K562 (cell line): ENCODE data around the gene VSTM1. TPM values are rescaled to one million over a fixed set of nuclear protein-coding genes. Genes with fewer than 3 reads are reported as not detected.
A peak's percentile ranks its signal among the peaks of the same experiment; 100 is the strongest.

ENCODE experiments used
- ARID2 ChIP-seq: fragments of 450-650 bp; IDR thresholded peaks from 2 replicates; pipeline ENCODE4 v1.6.1; 2017; ENCODE audit warnings: antibody characterized with exemption, mild to moderate bottlenecking
- ASH1L ChIP-seq: fragments of 450-650 bp; IDR thresholded peaks from 2 replicates; pipeline ENCODE4 v1.6.1; 2018; ENCODE audit warnings: borderline replicate concordance, mild to moderate bottlenecking, low read depth; ENCODE audit not compliant: partially characterized antibody
- KAT8 ChIP-seq: fragments of 450-650 bp; IDR thresholded peaks from 2 replicates; pipeline ENCODE4 v1.6.1; 2016; ENCODE audit warnings: low read depth, mild to moderate bottlenecking
- LCOR ChIP-seq: sonication (generic); formaldehyde crosslinking; IDR thresholded peaks from 2 replicates; pipeline ENCODE4 v1.8.0; 2022; ENCODE audit warnings: mild to moderate bottlenecking, missing genetic modification reagents
- PKNOX1 ChIP-seq: fragments of 450-650 bp; IDR thresholded peaks from 2 replicates; pipeline ENCODE4 v1.6.1; 2016
- PTRF ChIP-seq: fragments of 450-650 bp; IDR thresholded peaks from 2 replicates; pipeline ENCODE4 v1.6.1; 2016; ENCODE audit warnings: mild to moderate bottlenecking, missing genetic modification characterization, missing compliant biosample characterization
- PYGO2 ChIP-seq: fragments of 450-650 bp; IDR thresholded peaks from 2 replicates; pipeline ENCODE4 v1.6.1; 2016; ENCODE audit warnings: mild to moderate bottlenecking, missing genetic modification characterization, moderate library complexity, missing compliant biosample characterization
- RBM22 ChIP-seq: fragments of 200-400 bp; formaldehyde crosslinking; IDR thresholded peaks from 2 replicates; pipeline ENCODE4 v1.6.1; 2018; ENCODE audit warnings: low read length, low read depth; ENCODE audit not compliant: poor library complexity, severe bottlenecking
- TFAM ChIP-seq: fragments of 250-450 bp; sonication (Bioruptor Pico); conservative IDR thresholded peaks from 2 replicates; pipeline ENCODE4 v1.5.0; 2021; ENCODE audit warnings: mild to moderate bottlenecking, moderate library complexity
- THRB ChIP-seq: fragments of 450-650 bp; formaldehyde crosslinking; conservative IDR thresholded peaks from 2 replicates; pipeline ENCODE4 v1.4.0; 2022; ENCODE audit warnings: mild to moderate bottlenecking, missing genetic modification characterization
- TRIM28 ChIP-seq: fragments of 450-650 bp; IDR thresholded peaks from 2 replicates; pipeline ENCODE4 v1.6.1; 2017
- ZBTB1 ChIP-seq: sonication (generic); formaldehyde crosslinking; IDR thresholded peaks from 2 replicates; pipeline ENCODE4 v1.8.1; 2023; ENCODE audit warnings: missing genetic modification reagents, low read depth, mild to moderate bottlenecking, borderline replicate concordance
- ZBTB5 ChIP-seq: fragments of 450-650 bp; IDR thresholded peaks from 2 replicates; pipeline ENCODE4 v1.6.1; 2017; ENCODE audit warnings: antibody characterized with exemption
- ZNF175 ChIP-seq: fragments of 200-800 bp; sonication (Bioruptor generic); IDR thresholded peaks from 2 replicates; pipeline ENCODE4 v1.6.1; 2016; ENCODE audit warnings: low read depth, mild to moderate bottlenecking, missing genetic modification characterization, missing compliant biosample characterization
- ZNF282 ChIP-seq: sonication (generic); formaldehyde crosslinking; IDR thresholded peaks from 2 replicates; pipeline ENCODE4 v1.8.1; 2023; ENCODE audit warnings: missing genetic modification reagents
- ZNF551 ChIP-seq: fragments of 250-450 bp; sonication (Bioruptor Pico); IDR thresholded peaks from 2 replicates; pipeline ENCODE4 v1.5.0; 2021; ENCODE audit warnings: mild to moderate bottlenecking, moderate library complexity
- polyA plus RNA-seq, 8 experiments: library from polyadenylated mRNA; depleted of rRNA in 4 of 8; stranded (reverse) in 5 of 8; unstranded in 3 of 8; fragments of >200 nt; fragmentation: Nextera tagmentation in 2 of 8; fragmentation: Illumina TruSeq in 1 of 8; extraction: Ambion mirVana in 2 of 8; extraction: Trizol in 1 of 8; gene quantifications; 2 replicates each; pipeline versions ENCODE4 v1.2.1 to v1.2.3, GENCODE V29; 2011 to 2014; ENCODE audit warnings: inconsistent platforms in 1 of 8, missing spikeins in 1 of 8
- total RNA-seq, 7 experiments: library from RNA; depleted of rRNA in 6 of 7; stranded (reverse); fragments of >200 nt in 6 of 7; fragmentation: Illumina TruSeq in 2 of 7; extraction: Trizol in 2 of 7; gene quantifications; 2 replicates each; pipeline versions ENCODE4 v1.2.1 to v1.2.3, GENCODE V29; 2011 to 2021; ENCODE audit warnings: low replicate concordance in 1 of 7
- TF ChIP-seq, protein P1 (sequence below): sonication (generic); formaldehyde crosslinking; IDR thresholded peaks from 2 replicates; pipeline ENCODE4 v1.8.0; 2022; ENCODE audit warnings: mild to moderate bottlenecking, missing genetic modification reagents
- TF ChIP-seq, protein P2 (sequence below), 3 experiments: fragments of 200-800 bp in 1 of 3; fragments of 250-450 bp in 1 of 3; fragments of 450-650 bp in 1 of 3; sonication (Bioruptor Pico) in 1 of 3; sonication (Bioruptor generic) in 1 of 3; formaldehyde crosslinking in 1 of 3; IDR thresholded peaks; 2 replicates each; pipeline versions ENCODE4 v1.6.1 to v1.8.0; 2016 to 2022; ENCODE audit warnings: mild to moderate bottlenecking in 2 of 3, missing genetic modification characterization in 2 of 3, missing compliant biosample characterization in 1 of 3, moderate library complexity in 1 of 3

The VSTM1 gene
- total and polyA plus RNA-seq, 9 of the 15 experiments (the other 6 are each of a cell fraction or from before 2014, with no cell fraction given): not detected

- TF ChIP-seq, protein P1, sequence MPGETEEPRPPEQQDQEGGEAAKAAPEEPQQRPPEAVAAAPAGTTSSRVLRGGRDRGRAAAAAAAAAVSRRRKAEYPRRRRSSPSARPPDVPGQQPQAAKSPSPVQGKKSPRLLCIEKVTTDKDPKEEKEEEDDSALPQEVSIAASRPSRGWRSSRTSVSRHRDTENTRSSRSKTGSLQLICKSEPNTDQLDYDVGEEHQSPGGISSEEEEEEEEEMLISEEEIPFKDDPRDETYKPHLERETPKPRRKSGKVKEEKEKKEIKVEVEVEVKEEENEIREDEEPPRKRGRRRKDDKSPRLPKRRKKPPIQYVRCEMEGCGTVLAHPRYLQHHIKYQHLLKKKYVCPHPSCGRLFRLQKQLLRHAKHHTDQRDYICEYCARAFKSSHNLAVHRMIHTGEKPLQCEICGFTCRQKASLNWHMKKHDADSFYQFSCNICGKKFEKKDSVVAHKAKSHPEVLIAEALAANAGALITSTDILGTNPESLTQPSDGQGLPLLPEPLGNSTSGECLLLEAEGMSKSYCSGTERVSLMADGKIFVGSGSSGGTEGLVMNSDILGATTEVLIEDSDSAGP (CRISPR knock-in tag): no peak
- TF ChIP-seq ZBTB1 (CRISPR knock-in tag) (no peak), ZNF551 (no peak), TRIM28 (0 out of 2 replicates have a peak, but pooled peaks have one; percentile 63), PTRF (tag) (no peak), ZNF282 (CRISPR knock-in tag) (no peak), PYGO2 (0 out of 2 replicates have a peak, but pooled peaks have one; percentile 52), TFAM (no peak), RBM22 (no peak), ZBTB5 (no peak), LCOR (CRISPR knock-in tag) (no peak), ASH1L (no peak), PKNOX1 (no peak), THRB (CRISPR knock-in tag) (no peak), KAT8 (no peak), ZNF175 (CRISPR knock-in tag) (peak; percentile 59; the same call in 1 of the 2 replicates), ARID2 (no peak)
- TF ChIP-seq, protein P2, sequence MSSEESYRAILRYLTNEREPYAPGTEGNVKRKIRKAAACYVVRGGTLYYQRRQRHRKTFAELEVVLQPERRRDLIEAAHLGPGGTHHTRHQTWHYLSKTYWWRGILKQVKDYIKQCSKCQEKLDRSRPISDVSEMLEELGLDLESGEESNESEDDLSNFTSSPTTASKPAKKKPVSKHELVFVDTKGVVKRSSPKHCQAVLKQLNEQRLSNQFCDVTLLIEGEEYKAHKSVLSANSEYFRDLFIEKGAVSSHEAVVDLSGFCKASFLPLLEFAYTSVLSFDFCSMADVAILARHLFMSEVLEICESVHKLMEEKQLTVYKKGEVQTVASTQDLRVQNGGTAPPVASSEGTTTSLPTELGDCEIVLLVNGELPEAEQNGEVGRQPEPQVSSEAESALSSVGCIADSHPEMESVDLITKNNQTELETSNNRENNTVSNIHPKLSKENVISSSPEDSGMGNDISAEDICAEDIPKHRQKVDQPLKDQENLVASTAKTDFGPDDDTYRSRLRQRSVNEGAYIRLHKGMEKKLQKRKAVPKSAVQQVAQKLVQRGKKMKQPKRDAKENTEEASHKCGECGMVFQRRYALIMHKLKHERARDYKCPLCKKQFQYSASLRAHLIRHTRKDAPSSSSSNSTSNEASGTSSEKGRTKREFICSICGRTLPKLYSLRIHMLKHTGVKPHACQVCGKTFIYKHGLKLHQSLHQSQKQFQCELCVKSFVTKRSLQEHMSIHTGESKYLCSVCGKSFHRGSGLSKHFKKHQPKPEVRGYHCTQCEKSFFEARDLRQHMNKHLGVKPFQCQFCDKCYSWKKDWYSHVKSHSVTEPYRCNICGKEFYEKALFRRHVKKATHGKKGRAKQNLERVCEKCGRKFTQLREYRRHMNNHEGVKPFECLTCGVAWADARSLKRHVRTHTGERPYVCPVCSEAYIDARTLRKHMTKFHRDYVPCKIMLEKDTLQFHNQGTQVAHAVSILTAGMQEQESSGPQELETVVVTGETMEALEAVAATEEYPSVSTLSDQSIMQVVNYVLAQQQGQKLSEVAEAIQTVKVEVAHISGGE (CRISPR knock-in tag; IDR thresholded peaks at IDR 0.05): no peak; a peak in 1 of 6 replicates
Observed at GRCh38 chr19:54102421-54103169, 38.9 kb upstream of the VSTM1 start, which contains the start of gene NDUFA3 (continued).
